ENCODE results near the gene MT1E. TPM values are rescaled to one million over a fixed set of nuclear protein-coding genes. Genes with fewer than 3 reads are reported as not detected.

Gene MT1E
- total RNA-seq, 1 donor from 2014 or later, result not detected

- Mint-ChIP-seq H3K27me3 (ENCODE audit: unreplicated experiment) (peaks cover 30% of the 10 kb centered on the region), H3K9me3 (ENCODE audit: unreplicated experiment) (peaks cover 4% of the 10 kb centered on the region), H3K4me3 (ENCODE audit: unreplicated experiment) (no peak overlapping the region), H3K4me1 (ENCODE audit: low read depth, unreplicated experiment) (no peaks in the 10 kb centered on the region), H3K27ac (ENCODE audit: unreplicated experiment) (no peak overlapping the region), H3K36me3 (ENCODE audit: unreplicated experiment) (no peaks in the 10 kb centered on the region)
- TF ChIP-seq CTCF (IDR thresholded peaks at IDR 0.05; ENCODE audit: partially characterized antibody, unreplicated experiment), result no peak
- no peak for DNase-seq
Observed at GRCh38 chr16:56645838-56646237, 20.3 kb downstream of the MT1E start.

- peak; percentile 43 for DNase-seq
- peaks cover 5% of the 10 kb centered on the region for H3K9me3 Mint-ChIP-seq (ENCODE audit: unreplicated experiment)
- no peaks in the 10 kb centered on the region for H3K4me1 Mint-ChIP-seq (ENCODE audit: low read depth, unreplicated experiment)
- H3K4me3 Mint-ChIP-seq (ENCODE audit: unreplicated experiment), result no peak overlapping the region
- no peak for TF ChIP-seq CTCF (IDR thresholded peaks at IDR 0.05; ENCODE audit: partially characterized antibody, unreplicated experiment)
- H3K27ac Mint-ChIP-seq (ENCODE audit: unreplicated experiment), result no peak overlapping the region
- H3K36me3 Mint-ChIP-seq (ENCODE audit: unreplicated experiment), result no peaks in the 10 kb centered on the region
- H3K27me3 Mint-ChIP-seq (ENCODE audit: unreplicated experiment), result peaks cover 20% of the 10 kb centered on the region
Observed at GRCh38 chr16:56647641-56648431, 22.3 kb downstream of the MT1E start.

- no peaks in the 10 kb centered on the region for H3K36me3 Mint-ChIP-seq (ENCODE audit: unreplicated experiment)
- TF ChIP-seq CTCF (IDR thresholded peaks at IDR 0.05; ENCODE audit: partially characterized antibody, unreplicated experiment), result no peak
- peaks cover 7% of the 10 kb centered on the region for H3K9me3 Mint-ChIP-seq (ENCODE audit: unreplicated experiment)
- no peak for DNase-seq
- H3K27me3 Mint-ChIP-seq (ENCODE audit: unreplicated experiment), result peaks cover 18% of the 10 kb centered on the region
- no peaks in the 10 kb centered on the region for H3K4me1 Mint-ChIP-seq (ENCODE audit: low read depth, unreplicated experiment)
- H3K4me3 Mint-ChIP-seq (ENCODE audit: unreplicated experiment), result no peak overlapping the region
- no peak overlapping the region for H3K27ac Mint-ChIP-seq (ENCODE audit: unreplicated experiment)
Observed at GRCh38 chr16:56649271-56649670, 23.7 kb downstream of the MT1E start.

- Mint-ChIP-seq H3K4me3 (ENCODE audit: unreplicated experiment) (no peak overlapping the region), H3K27me3 (ENCODE audit: unreplicated experiment) (peaks cover 12% of the 10 kb centered on the region), H3K27ac (ENCODE audit: unreplicated experiment) (no peak overlapping the region), H3K36me3 (ENCODE audit: unreplicated experiment) (no peaks in the 10 kb centered on the region), H3K9me3 (ENCODE audit: unreplicated experiment) (peaks cover 7% of the 10 kb centered on the region), H3K4me1 (ENCODE audit: low read depth, unreplicated experiment) (no peaks in the 10 kb centered on the region)
- TF ChIP-seq CTCF (IDR thresholded peaks at IDR 0.05; ENCODE audit: partially characterized antibody, unreplicated experiment), result no peak
- no peak for DNase-seq
Observed at GRCh38 chr16:56649820-56650219, 24.2 kb downstream of the MT1E start.

GRCh38 chr16:56651586-56651985 is 26.0 kb downstream of the MT1E start, which contains the start of gene MT1B:
Gene MT1B, plus strand, starts transcription at chr16:56651886. Its CDS starts 68 bp downstream, at chr16:56651954.
- no peaks in the 10 kb centered on the region for H3K36me3 Mint-ChIP-seq (ENCODE audit: unreplicated experiment)

More at GRCh38 chr16:56651586-56651985, 26.0 kb downstream of the MT1E start, which contains the start of gene MT1B:
- TF ChIP-seq CTCF (IDR thresholded peaks at IDR 0.05; ENCODE audit: partially characterized antibody, unreplicated experiment), result no peak
- Mint-ChIP-seq H3K4me1 (ENCODE audit: low read depth, unreplicated experiment) (no peaks in the 10 kb centered on the region), H3K9me3 (ENCODE audit: unreplicated experiment) (peaks cover 5% of the 10 kb centered on the region), H3K4me3 (ENCODE audit: unreplicated experiment) (no peak within 1 kb of the TSS), H3K27me3 (ENCODE audit: unreplicated experiment) (peaks cover 4% of the 10 kb centered on the region), H3K27ac (ENCODE audit: unreplicated experiment) (no peak within 1 kb of the TSS)
- no peak for DNase-seq

Measured in glutamatergic neuron (in vitro differentiated cells).